GM21717 (cell line): ENCODE results near the gene P2RY6.

Experiments used
- ATAC-seq: cut with Tn5 transposase; IDR thresholded peaks from one replicate; pipeline ENCODE4 v1.9.1; 2021; ENCODE audit warnings: mild to moderate bottlenecking, moderate library complexity; ENCODE audit not compliant: unreplicated experiment

P2RY6 gene

GRCh38 chr11:73275381-73275750 is 3.2 kb downstream of the P2RY6 start:
- ATAC-seq, result no peak

DNA sequence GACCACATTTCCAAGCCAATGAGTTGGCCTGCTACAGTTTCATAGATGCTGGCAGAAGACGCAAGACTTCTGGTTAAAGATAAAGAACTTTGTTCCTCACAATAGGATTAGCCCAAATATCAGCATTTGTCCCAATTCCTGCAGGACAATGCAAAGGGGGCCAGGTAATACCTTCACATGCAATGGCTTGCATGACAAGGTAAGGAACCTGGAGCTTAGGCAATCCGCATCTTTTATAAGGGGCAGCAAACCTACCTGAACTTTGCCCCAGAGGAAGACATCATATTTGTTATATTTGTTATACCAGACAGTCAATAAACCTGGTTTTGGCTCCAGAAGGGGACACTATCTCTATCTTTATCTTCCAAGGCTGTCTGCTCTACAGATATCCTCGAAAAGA is 5.3 kb downstream of the P2RY6 start:
- ATAC-seq, result no peak

DNA sequence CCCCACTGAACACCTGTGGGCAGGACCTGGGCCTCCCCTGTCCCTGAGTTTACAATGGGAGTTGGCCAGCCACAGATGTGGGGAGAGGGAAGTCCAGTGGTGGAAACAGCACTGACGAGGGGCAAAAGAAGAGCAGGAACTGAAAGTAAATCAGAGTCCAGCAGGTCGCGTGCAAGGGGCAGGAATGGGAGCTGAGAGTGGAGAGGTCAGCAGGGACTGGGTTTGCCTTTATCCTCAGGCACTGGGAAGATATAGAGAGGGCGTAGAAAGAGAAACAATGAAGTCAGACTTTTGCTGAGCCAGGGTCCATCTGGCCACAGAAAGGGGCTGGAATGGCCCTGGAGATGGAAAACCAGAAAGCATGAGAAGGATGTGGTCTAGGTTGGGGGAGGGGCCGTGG is 8.5 kb downstream of the P2RY6 start:
- no peak for ATAC-seq

DNA sequence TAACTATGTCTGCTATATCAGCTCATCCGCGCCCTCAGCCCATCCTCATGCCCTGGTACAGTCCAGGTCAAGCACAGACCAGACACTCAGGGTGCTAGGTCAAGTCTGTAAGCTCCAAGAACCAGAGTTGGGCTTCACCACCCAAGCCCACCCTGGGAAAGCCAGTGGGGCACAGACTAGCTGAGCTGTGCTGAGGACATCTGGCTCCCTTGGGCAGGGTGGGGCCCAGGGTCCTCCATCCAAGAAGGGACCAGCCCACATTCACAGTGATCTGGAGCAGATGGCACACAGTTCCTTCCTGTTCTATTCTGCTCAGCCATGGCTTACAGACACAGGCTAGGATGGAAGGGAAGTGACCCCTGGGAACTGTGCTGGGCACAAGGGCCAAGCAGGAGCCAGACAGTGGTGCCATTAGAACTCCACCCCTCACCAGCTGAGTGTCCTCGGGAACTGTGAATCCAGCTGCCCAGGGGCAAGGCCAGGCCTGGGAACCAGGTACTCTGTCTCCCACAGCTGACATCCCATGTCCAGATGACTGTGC is 9.1 kb downstream of the P2RY6 start:
- no peak for ATAC-seq

DNA sequence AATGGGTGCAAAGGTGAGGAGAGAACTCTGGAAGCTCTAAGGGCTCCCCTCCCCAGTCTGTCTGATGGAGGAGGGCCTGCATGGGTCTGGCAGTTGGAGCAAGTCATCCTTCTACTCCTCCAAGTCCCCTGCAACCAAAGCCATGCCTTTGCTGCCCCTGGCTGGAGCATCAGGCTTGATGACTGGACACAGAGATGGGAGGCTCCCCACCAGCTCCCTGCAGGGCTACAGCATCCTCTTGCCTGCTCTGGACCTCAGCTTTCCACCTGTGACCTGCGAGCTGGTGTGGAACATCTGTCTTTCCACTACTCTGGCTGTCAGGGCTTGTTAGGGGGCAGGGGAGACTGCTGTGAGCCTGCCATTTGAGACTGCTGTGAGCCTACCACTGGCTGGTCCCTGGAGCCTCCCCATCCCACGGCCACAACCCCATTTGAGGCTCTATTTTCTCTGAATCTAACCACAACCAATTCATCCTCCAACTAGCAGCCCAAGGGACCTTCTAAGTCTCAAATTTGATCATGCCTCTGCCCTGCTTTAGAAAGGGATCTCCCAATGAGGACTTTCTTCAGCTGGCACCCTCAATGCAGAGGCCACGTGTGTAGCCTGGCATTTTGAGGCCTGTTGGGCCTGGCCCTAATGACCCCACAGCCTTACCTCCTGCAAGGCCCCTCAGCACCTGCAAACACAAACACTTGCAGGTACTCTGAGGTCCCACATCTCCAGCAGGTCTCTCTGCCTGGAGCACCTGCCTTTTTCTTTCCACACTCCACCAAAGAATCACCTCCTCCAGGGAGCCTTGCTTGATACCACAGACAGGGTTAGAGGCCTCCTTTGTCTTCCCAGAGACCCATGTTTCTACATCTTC is 9.9 kb downstream of the P2RY6 start:
- ATAC-seq, result no peak

DNA sequence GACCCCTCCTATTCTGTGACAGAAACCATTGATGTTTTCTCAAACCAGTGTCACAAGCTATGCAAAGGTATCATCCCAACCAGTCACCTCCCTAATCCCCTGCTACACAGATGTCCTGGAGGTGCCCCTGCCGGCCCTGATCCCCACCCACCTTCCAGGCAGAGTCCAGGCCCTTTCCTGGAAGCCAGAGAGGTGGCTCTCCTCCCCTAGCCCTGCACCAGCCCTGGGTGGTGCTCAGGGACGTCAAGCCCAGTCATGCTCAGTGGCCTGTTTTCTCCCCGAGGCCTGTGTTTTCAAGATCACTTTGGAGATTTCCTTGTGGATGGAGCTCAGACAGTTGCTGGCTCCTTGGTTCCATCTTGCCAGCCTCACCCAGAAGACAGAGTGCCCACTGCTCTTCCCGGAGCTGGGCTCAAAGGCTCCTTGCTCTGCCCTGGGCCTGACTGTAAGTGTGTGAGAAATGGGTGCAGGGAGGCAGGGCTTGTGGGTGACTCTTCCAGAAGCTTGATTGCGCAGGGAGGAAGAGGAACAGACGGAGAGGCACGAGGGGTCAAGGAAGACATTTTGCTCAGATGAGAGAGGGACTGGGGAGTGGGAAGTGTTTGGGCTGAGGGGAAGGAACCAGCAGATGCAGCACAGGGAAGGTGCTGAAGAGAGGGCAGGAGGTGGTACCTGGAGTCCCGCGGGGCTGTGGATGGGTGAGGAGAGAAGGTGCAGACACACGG is 11.3 kb downstream of the P2RY6 start:
- no peak for ATAC-seq

DNA sequence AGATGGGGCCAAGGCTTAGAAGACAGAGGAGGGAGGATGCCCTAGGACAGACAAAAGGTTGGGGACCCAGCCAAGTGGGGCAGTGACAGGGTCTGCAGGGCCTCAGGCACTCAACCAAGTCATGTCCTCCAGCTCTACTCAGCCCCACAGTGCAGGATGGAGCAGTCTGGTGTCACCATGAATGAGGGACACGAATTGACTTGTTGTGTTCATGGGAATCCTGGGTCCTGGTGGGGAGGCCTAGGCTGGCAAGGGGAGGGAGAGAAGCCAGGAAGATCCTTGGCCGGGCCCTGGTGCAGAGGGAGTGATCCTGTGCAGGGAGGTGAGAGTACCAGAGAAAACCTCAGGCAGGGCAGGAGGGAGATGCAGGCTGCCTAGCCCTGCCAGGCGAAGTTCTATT is 12.0 kb downstream of the P2RY6 start:
- no peak for ATAC-seq

- ATAC-seq, result no peak
Measured at GRCh38 chr11:73285721-73286120, 13.6 kb downstream of the P2RY6 start.

DNA sequence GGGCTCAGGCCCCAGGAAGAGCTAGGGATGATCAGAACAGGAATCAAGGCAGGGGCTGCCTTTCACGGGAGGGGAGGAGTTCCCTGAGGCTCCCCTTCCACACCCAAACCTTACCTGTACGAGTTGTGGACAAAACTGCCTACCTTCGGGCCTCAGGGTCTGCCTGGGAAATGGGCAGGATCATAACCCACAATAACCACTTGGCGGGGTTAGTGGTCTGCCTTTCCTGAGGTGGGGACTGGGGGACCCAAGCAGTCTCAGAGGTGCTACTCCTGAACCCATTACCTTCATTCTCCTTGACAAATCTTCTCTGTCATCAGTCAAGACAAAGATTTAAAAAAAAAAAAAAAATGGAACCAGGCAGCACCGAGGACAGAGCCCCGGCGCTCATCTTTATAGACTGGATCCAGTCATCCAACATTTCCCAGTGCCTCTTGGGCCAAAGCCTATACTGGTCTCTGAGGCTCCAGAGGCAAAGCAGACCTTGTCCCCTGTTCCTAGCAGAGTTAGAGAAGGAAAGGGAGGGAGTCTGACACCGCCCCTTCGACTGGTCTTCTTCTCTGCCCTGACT is 14.2 kb downstream of the P2RY6 start:
- no peak for ATAC-seq

DNA sequence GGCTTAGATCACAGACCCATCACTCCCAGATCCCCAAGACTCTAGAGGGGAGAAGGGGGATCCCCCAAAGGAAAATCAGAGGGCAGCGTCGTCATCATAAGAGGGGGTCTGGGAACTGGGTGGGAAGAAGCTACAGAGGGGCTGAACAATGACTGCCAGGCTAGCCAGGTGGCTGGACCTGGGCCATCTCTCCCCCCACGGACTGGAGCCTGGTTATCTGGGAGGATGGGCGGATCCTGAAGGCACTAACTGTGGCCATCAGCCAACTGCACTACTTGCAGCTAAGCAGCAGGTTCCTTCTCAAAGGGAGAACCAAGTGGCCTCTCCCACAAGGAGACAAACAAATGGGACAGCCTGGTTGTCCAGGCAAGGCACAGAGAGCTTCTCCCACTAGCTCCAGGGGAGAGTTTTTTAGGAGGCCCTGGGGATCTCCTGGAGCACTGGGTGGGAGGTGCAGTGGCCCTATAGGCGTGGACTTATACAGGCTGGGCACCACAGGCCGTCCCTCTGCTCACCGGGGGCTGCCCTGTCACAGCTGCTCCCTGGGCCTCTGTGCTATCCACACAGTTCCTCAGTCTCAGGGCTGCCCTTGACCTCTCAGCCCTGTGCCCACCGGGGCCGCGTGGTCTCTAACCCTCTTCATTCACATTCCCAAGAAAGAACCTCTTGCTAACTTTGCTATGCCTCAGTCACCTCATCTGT is 15.4 kb downstream of the P2RY6 start:
- ATAC-seq, result no peak

- ATAC-seq, result no peak
Measured at GRCh38 chr11:73288192-73288872, 16.2 kb downstream of the P2RY6 start.

DNA sequence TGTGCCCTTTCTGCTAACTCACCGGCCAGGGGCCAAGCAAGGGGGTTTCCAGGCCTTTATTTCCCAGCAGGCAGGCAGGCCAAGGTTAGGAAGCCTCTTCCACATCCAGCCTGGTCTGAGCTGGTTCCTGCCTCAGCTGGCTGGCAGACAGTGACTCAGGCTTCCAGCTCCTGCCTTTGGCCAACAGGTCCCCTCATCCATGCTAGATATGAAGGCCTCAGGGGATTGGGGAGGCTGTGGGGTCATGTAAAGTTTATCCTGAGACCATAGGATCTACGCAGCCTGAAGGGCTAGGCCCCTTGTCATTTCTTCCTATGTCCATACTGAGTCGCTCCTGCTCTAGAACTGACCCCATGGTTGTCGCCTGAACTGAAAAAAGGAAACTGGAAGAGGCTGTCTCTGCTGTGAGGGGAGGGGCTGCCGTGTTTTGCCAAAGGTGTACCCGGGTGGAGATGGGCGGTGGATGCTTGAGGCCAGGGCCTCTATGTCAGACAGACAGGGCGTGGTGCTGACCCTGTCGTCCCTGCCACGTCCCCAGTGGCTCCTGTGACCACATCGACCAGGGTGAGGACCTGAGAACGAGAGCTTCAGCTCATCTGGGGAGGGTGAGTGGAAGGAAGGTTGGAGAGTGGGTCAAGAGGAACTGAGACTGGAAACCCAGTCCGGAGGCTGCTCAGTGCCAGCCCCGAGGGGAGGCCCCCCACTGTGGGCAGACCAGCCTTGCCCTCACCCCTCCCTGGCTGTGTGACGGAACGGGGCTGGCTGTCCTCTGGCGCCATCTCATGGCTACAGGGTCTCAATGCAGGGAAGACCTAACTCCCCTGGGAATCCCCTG is 17.0 kb downstream of the P2RY6 start:
- peak; percentile 68 for ATAC-seq

- no peak for ATAC-seq
Measured at GRCh38 chr11:73290536-73290935, 18.4 kb downstream of the P2RY6 start.

DNA sequence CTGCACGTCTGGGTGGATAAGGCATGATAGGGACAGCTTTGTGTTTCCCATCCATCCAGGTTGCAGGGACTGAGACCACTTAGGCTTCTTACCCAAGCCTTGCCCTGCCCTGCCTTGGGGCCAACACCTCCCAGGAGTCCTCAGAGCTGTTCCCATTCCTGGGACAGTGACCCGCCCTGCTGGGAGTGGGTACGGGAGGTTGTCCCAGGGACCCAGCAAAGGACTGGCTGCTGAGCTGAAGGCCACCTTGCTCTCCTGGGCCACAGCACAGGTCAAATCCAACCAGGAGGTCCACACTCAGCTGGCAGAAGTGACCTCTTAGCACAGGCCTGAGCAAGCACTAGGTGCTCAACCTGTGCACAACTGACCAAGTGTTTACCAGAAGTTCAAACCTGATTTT is 19.1 kb downstream of the P2RY6 start:
- no peak for ATAC-seq

GRCh38 chr11:73291781-73292524 is 19.8 kb downstream of the P2RY6 start:
- no peak for ATAC-seq

DNA sequence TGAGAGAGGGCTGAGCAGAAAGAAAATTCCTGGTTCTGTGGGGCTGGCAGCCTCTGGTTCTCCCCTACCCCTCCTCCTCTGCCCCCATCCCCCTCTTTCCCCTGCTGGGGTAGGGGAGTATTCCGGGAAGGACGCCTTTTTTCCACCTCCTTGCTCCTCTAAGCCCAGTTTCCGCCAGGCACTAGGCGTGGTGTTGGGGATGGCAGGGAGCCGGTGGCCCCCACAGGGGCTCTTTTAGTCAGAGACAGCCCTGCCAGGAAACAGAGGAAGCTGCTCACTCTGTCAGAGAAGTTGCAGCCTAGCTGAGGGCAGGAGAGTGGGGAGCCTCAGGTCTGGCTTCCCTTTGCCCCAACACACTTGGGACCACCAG is 20.4 kb downstream of the P2RY6 start:
- no peak for ATAC-seq

- ATAC-seq, result no peak
Measured at GRCh38 chr11:73293356-73293936, 21.3 kb downstream of the P2RY6 start.

GRCh38 chr11:73294604-73295003 is 22.5 kb downstream of the P2RY6 start:
- ATAC-seq, result no peak
